Caki2 (cell line): ENCODE data around the gene DARS1. TPM values are rescaled to one million over a fixed set of nuclear protein-coding genes. Genes with fewer than 3 reads are reported as not detected.

ENCODE experiments used
- DNase-seq: peaks from one replicate; pipeline ENCODE4 v3.0.0-alpha.2; 2015; ENCODE audit warnings: low read depth
- in situ Hi-C: cut with HindIII; loops from 2 replicates; pipeline ENCODE4 v1.10.0; 2016; ENCODE audit warnings: low sequenced_read_pairs, low pct_unique_long_range_greater_than_20kb, mixed read lengths
- total RNA-seq: library from RNA; depleted of rRNA; stranded (reverse); fragments of >200 nt; shearing (Covaris generic); gene quantifications from 2 replicates; pipeline ENCODE4 v1.2.3, GENCODE V29; 2014; ENCODE audit warnings: low replicate concordance; rRNA removed

The DARS1 gene
- total RNA-seq, 1 experiment from 2014 or later, result 148 TPM

GRCh38 chr2:135870571-135870970 is 114.9 kb downstream of the DARS1 start:
- in situ Hi-C loops, result no loop called here
- DNase-seq, result no peak

DNA sequence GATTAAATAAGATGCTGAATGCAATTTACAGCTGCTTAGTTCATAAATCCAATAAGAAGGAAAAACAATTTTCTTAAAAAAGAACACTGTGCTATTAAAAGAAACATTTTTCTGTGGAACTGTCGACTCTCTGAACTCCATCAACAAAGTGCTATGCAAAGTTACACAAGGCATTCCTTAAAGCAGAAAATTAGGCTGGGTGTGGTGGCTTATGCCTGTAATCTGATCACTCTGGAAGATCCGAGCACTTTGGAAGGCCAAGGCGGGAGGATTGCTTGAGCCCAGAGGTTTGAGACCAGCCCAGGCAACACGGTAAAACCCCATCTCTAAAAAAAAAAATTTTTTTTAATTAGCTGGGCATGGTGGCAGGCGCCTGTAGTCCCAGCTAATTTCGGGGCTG is 122.2 kb downstream of the DARS1 start:
- no peak for DNase-seq
- in situ Hi-C loops, result no loop called here

- DNase-seq, result no peak
- in situ Hi-C loops, result no loop called here
Observed at GRCh38 chr2:135862718-135863117, 122.7 kb downstream of the DARS1 start.

Other genes with a start within 250 kb of the DARS1 start
- 36.8 and 41.1 TPM in 2 replicates for gene UBXN4, start 243.8 kb downstream of the DARS1 start, total RNA-seq
- not detected in 2 replicates for gene LCT, start 148.4 kb downstream of the DARS1 start, total RNA-seq
- gene MCM6, start 109.2 kb downstream of the DARS1 start, total RNA-seq, result 33.3 and 39.5 TPM in 2 replicates
- gene CXCR4, start 132.5 kb upstream of the DARS1 start, total RNA-seq, result not detected in 2 replicates